Ishikawa (cell line): ENCODE data around the gene U2AF2.

ENCODE experiments used
- CEBPB ChIP-seq: IDR thresholded peaks from 2 replicates; pipeline ENCODE4 v1.6.1; 2012
- CREB1 ChIP-seq: IDR thresholded peaks from 2 replicates; pipeline ENCODE4 v1.6.1; 2012; ENCODE audit warnings: low read depth
- EGR1 ChIP-seq: IDR thresholded peaks from 2 replicates; pipeline ENCODE4 v1.6.1; 2012
- EP300 ChIP-seq: IDR thresholded peaks from 2 replicates; pipeline ENCODE4 v1.6.1; 2012; ENCODE audit warnings: borderline replicate concordance
- FOXM1 ChIP-seq: IDR thresholded peaks from 2 replicates; pipeline ENCODE4 v1.6.1; 2012; ENCODE audit warnings: low read depth, borderline replicate concordance
- NFIC ChIP-seq: IDR thresholded peaks from 2 replicates; pipeline ENCODE4 v1.6.1; 2012
- RAD21 ChIP-seq: IDR thresholded peaks from 2 replicates; pipeline ENCODE4 v1.6.1; 2012; ENCODE audit warnings: low read depth
- TAF1 ChIP-seq: IDR thresholded peaks from 2 replicates; pipeline ENCODE4 v1.6.1; 2012; ENCODE audit warnings: low read depth, mild to moderate bottlenecking
- TCF12 ChIP-seq: IDR thresholded peaks from 2 replicates; pipeline ENCODE4 v1.6.1; 2012; ENCODE audit warnings: low read depth
- TEAD4 ChIP-seq: IDR thresholded peaks from 2 replicates; pipeline ENCODE4 v1.6.1; 2012
- YY1 ChIP-seq: IDR thresholded peaks from 2 replicates; pipeline ENCODE4 v1.6.1; 2012; ENCODE audit warnings: low read depth
- TF ChIP-seq, protein P1 (sequence below): IDR thresholded peaks from 2 replicates; pipeline ENCODE4 v1.6.1; 2012; ENCODE audit warnings: low read depth, mild to moderate bottlenecking
- TF ChIP-seq, protein P2 (sequence below): IDR thresholded peaks from 2 replicates; pipeline ENCODE4 v1.6.1; 2012
- TF ChIP-seq, protein P3 (sequence below): IDR thresholded peaks from 2 replicates; pipeline ENCODE4 v1.6.1; 2012

DNA sequence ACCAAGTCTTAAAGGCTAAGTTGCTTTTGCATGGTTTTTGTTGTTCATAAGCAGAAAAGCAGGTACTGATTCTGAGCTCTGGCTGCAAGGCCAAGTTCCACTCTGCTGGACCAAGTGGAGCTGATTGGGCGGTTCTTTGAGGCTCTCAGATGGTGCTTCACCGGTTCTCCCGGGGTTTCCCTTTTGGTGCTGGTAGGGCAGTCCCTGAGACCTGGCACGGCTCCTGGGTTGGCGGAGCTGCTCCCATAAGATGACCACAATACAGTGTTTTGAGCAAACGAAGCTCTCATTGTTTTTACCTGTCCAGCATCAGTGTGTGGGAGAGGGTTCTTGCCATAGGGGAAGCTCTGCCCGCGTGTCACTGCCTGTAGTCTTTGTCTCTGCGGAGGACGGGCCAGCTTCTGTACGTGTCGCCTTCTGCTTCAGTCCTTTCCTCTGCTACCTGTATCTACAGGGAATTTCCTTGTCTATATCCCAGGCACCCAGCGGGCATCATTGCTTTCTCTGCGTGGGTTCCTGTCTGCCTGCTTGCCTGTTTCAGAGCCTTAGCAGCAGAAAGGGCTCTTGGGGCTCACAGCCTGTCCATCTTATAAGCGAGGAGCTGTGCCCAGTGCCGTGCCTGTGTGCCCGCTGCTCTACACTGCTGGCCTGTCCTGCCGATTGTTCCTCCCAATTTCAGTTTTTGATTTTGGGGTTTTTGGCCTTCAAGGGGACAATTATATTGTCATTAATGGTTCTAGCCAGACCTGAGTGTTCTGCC, 2.3 kb downstream of the U2AF2 start:
- no peak for TF ChIP-seq EP300
- no peak for TF ChIP-seq EGR1
- TF ChIP-seq, protein P1, sequence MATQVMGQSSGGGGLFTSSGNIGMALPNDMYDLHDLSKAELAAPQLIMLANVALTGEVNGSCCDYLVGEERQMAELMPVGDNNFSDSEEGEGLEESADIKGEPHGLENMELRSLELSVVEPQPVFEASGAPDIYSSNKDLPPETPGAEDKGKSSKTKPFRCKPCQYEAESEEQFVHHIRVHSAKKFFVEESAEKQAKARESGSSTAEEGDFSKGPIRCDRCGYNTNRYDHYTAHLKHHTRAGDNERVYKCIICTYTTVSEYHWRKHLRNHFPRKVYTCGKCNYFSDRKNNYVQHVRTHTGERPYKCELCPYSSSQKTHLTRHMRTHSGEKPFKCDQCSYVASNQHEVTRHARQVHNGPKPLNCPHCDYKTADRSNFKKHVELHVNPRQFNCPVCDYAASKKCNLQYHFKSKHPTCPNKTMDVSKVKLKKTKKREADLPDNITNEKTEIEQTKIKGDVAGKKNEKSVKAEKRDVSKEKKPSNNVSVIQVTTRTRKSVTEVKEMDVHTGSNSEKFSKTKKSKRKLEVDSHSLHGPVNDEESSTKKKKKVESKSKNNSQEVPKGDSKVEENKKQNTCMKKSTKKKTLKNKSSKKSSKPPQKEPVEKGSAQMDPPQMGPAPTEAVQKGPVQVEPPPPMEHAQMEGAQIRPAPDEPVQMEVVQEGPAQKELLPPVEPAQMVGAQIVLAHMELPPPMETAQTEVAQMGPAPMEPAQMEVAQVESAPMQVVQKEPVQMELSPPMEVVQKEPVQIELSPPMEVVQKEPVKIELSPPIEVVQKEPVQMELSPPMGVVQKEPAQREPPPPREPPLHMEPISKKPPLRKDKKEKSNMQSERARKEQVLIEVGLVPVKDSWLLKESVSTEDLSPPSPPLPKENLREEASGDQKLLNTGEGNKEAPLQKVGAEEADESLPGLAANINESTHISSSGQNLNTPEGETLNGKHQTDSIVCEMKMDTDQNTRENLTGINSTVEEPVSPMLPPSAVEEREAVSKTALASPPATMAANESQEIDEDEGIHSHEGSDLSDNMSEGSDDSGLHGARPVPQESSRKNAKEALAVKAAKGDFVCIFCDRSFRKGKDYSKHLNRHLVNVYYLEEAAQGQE = no peak
- no peak for TF ChIP-seq RAD21
- TF ChIP-seq TAF1 = no peak
- TF ChIP-seq FOXM1 = no peak
- TF ChIP-seq CEBPB = no peak
- no peak for TF ChIP-seq TEAD4
- TF ChIP-seq YY1 = no peak
- no peak for TF ChIP-seq TCF12
- no peak for TF ChIP-seq NFIC
- TF ChIP-seq, protein P2, sequence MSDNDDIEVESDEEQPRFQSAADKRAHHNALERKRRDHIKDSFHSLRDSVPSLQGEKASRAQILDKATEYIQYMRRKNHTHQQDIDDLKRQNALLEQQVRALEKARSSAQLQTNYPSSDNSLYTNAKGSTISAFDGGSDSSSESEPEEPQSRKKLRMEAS = no peak
- TF ChIP-seq, protein P3, sequence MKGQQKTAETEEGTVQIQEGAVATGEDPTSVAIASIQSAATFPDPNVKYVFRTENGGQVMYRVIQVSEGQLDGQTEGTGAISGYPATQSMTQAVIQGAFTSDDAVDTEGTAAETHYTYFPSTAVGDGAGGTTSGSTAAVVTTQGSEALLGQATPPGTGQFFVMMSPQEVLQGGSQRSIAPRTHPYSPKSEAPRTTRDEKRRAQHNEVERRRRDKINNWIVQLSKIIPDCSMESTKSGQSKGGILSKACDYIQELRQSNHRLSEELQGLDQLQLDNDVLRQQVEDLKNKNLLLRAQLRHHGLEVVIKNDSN = no peak
- TF ChIP-seq CREB1 = no peak
